Measurements from ENCODE around the gene EMC7. TPM values are rescaled to one million over a fixed set of nuclear protein-coding genes. Genes with fewer than 3 reads are reported as not detected.
A peak's percentile ranks its signal among the peaks of the same experiment; 100 is the strongest.

Gene EMC7
- total and polyA plus RNA-seq, 2 of the 4 experiments (the other 2 are of a cell fraction): 46.6 to 76.4 TPM

DNA sequence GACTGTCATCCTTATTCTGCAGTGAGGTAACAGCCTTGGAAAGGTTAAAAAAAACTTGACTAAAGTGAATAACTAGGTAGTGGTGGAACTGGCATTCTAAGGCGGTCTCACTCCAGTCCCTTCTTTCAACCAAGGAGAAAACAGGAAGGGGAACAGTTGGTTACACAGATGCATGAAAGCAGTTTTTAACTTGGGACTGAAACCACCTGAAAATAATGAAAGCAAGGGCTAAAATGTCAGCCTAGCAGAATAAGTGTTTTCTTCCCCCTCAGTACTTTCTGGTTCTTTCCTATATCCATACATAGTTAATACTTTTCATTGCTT, 61.9 kb downstream of the EMC7 start:
- Histone ChIP-seq H3K27ac (ENCODE audit: insufficient read depth, low read length) (no peak overlapping the region), H3K9me3 (ENCODE audit: control insufficient read depth, insufficient read depth, low read length) (no peaks in the 10 kb centered on the region), H2BK5ac (ENCODE audit: low read depth, low read length, poor library complexity, severe bottlenecking) (no peak overlapping the region), H2BK15ac (ENCODE audit: low read depth, low read length) (no peak overlapping the region), H4K5ac (ENCODE audit: low read depth, low read length) (no peak overlapping the region), H4K8ac (ENCODE audit: low read depth in 2 of 2, low read length in 2 of 2) (peak overlapping the region in 1 of 2 experiments; percentile 31; a peak in 1 of 4 replicates), H2BK120ac (ENCODE audit: low read depth, low read length) (no peak overlapping the region), H3K4me1 (ENCODE audit: control insufficient read depth, insufficient read depth, low read length) (peaks cover 2% of the 10 kb centered on the region), H3K4ac (ENCODE audit: low read depth, low read length) (peak overlapping the region; percentile 42; the same call in 1 of the 2 replicates), H3K18ac (ENCODE audit: low read depth, low read length) (no peak overlapping the region), H3K9me1 (ENCODE audit: insufficient read depth, low read length) (no peaks in the 10 kb centered on the region), H4K91ac (ENCODE audit: insufficient read depth, low read depth, low read length) (no peak overlapping the region), H3K4me2 (ENCODE audit: low read depth, low read length) (peak overlapping the region; percentile 90), H3K4me3 (ENCODE audit: insufficient read depth, low read depth, low read length) (peak overlapping the region; percentile 76; the same call in 1 of the 2 replicates), H3K36me3 (ENCODE audit: control insufficient read depth, insufficient read depth, low read length) (no peaks in the 10 kb centered on the region), H2BK20ac (ENCODE audit: low read depth, low read length) (no peak overlapping the region), H3K79me1 (ENCODE audit: low read depth in 1 of 2, low read length in 2 of 2) (peaks cover 0 to 16% of the 10 kb centered on the region in 2 experiments; a peak in 3 of 4 replicates), H2AFZ (replicated peaks; ENCODE audit: low read length, poor library complexity) (no peak overlapping the region), H3K9ac (ENCODE audit: low read depth, low read length) (peak overlapping the region; percentile 88), H4K20me1 (ENCODE audit: insufficient read depth, low read length) (no peaks in the 10 kb centered on the region), H3K56ac (ENCODE audit: extremely low read depth, insufficient read depth, low read length) (peak overlapping the region; percentile 8; the same call in 1 of the 2 replicates), H3K14ac (replicated peaks; ENCODE audit: low read depth, low read length) (peak overlapping the region; percentile 23), H2AK5ac (ENCODE audit: low read depth, low read length) (0 out of 2 replicates have a peak overlapping the region, but pooled peaks have one; percentile 8), H2AK9ac (replicated peaks; ENCODE audit: low read depth, low read length, poor library complexity) (no peak overlapping the region), H3K23ac (ENCODE audit: low read depth, low read length) (peak overlapping the region; percentile 49), H3K27me3 (ENCODE audit: control insufficient read depth, insufficient read depth, low read length) (no peaks in the 10 kb centered on the region)
- ChIA-PET CTCF (interaction anchor here (0.6 kb wide), 1 partner anchor 44 kb away, joined by 3 read pairs; no protein-coding TSS in a partner anchor), POLR2A (ENCODE audit: unreplicated experiment) (no interaction called here)
- ATAC-seq (ENCODE audit: low read depth): no peak
- intact Hi-C loops (cut with micrococcal nuclease) (loop anchor here (5.0 kb wide), 1 partner anchor 52 kb away; no protein-coding TSS in a partner anchor), dilution Hi-C loops (cut with HindIII; ENCODE audit: low sequenced_read_pairs, unreplicated experiment) (no loop called here), in situ Hi-C loops (cut with MboI; ENCODE audit: low sequenced_read_pairs) (no loop called here)
- DNase-seq: no peak
- WGBS, 2 experiments (ENCODE audit: extremely low coverage in 2 of 2, insufficient read length in 1 of 2): no CpG with 5 or more reads among the region's 1 CpG
- TF ChIP-seq, protein P1, sequence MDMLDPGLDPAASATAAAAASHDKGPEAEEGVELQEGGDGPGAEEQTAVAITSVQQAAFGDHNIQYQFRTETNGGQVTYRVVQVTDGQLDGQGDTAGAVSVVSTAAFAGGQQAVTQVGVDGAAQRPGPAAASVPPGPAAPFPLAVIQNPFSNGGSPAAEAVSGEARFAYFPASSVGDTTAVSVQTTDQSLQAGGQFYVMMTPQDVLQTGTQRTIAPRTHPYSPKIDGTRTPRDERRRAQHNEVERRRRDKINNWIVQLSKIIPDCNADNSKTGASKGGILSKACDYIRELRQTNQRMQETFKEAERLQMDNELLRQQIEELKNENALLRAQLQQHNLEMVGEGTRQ (IDR thresholded peaks at IDR 0.05; ENCODE audit: low read depth, low read length): no peak
- TF ChIP-seq MAFK (IDR thresholded peaks at IDR 0.05; ENCODE audit: low read depth, low read length): no peak
- TF ChIP-seq BHLHE40 (IDR thresholded peaks at IDR 0.05; ENCODE audit: low read depth, low read length): no peak
- TF ChIP-seq MXI1 (IDR thresholded peaks at IDR 0.05; ENCODE audit: borderline replicate concordance, low read depth, low read length): no peak
- TF ChIP-seq FOS (IDR thresholded peaks at IDR 0.05; ENCODE audit: low read depth, low read length): no peak
- no peak for TF ChIP-seq CHD1 (IDR thresholded peaks at IDR 0.05; ENCODE audit: low read depth, low read length)
- no peak for TF ChIP-seq POLR2A (IDR thresholded peaks at IDR 0.05; ENCODE audit: low read depth, low read length)
- TF ChIP-seq CEBPB (IDR thresholded peaks at IDR 0.05; ENCODE audit: low read depth, low read length): no peak; the same call in 1 of the 2 replicates
- TF ChIP-seq RAD21 (IDR thresholded peaks at IDR 0.05; ENCODE audit: low read length): no peak
- TF ChIP-seq, protein P2, sequence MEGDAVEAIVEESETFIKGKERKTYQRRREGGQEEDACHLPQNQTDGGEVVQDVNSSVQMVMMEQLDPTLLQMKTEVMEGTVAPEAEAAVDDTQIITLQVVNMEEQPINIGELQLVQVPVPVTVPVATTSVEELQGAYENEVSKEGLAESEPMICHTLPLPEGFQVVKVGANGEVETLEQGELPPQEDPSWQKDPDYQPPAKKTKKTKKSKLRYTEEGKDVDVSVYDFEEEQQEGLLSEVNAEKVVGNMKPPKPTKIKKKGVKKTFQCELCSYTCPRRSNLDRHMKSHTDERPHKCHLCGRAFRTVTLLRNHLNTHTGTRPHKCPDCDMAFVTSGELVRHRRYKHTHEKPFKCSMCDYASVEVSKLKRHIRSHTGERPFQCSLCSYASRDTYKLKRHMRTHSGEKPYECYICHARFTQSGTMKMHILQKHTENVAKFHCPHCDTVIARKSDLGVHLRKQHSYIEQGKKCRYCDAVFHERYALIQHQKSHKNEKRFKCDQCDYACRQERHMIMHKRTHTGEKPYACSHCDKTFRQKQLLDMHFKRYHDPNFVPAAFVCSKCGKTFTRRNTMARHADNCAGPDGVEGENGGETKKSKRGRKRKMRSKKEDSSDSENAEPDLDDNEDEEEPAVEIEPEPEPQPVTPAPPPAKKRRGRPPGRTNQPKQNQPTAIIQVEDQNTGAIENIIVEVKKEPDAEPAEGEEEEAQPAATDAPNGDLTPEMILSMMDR (conservative IDR thresholded peaks at IDR 0.05; ENCODE audit: low read depth, low read length): no peak
- no peak for TF ChIP-seq RFX5 (IDR thresholded peaks at IDR 0.05; ENCODE audit: low read depth, low read length)
- TF ChIP-seq SMC3 (IDR thresholded peaks at IDR 0.05; ENCODE audit: low read depth, low read length): no peak
- TF ChIP-seq MAZ (IDR thresholded peaks at IDR 0.05; ENCODE audit: borderline replicate concordance, low read depth, low read length): no peak
- BruUV-seq (replicated peaks): no TSS peak
